UCSD-AML1 (cell line): ENCODE results near the gene UCKL1.
"Not testable (repeated sequence)": the region's sequence is repeated elsewhere in the genome, so short reads cannot be mapped to it uniquely, and the experiment has no call there.

Source experiments
- DNase-seq: peaks from one replicate; lab custom pipeline; 2025; ENCODE audit not compliant: unreplicated experiment; lab: John Stamatoyannopoulos, UW

The UCKL1 gene

GRCh38 chr20:63955827-63956663 is at the start of gene UCKL1:
TSS of gene UCKL1 (minus strand) at chr20:63956416. CDS start at chr20:63956372, 44 bp downstream.
- DNase-seq: peak; percentile 89

- DNase-seq: no peak
Measured at GRCh38 chr20:64005394-64005793, 49.2 kb upstream of the UCKL1 start.

GRCh38 chr20:64003960-64004725 is 47.9 kb upstream of the UCKL1 start:
- no peak for DNase-seq

- no peak for DNase-seq
Measured at GRCh38 chr20:64001607-64002011, 45.4 kb upstream of the UCKL1 start.

GRCh38 chr20:64000906-64001305 is 44.7 kb upstream of the UCKL1 start:
- no peak for DNase-seq

- no peak for DNase-seq
Measured at GRCh38 chr20:63982937-63983336, 26.7 kb upstream of the UCKL1 start.

- peak; percentile 98 for DNase-seq
Measured at GRCh38 chr20:63980806-63981728, 24.9 kb upstream of the UCKL1 start, which contains the start of gene PRPF6. TSS of gene PRPF6 (plus strand) at chr20:63981132. CDS start at chr20:63981246, 114 bp downstream.

- DNase-seq: no peak
Measured at GRCh38 chr20:63980317-63980805, 24.1 kb upstream of the UCKL1 start.

GRCh38 chr20:63979557-63980316 is 23.5 kb upstream of the UCKL1 start, which contains the start of gene SAMD10:
TSS of gene SAMD10 (minus strand) at chr20:63979642. CDS start at chr20:63979467, 175 bp downstream.
- DNase-seq: peak; percentile 68

GRCh38 chr20:63979229-63979556 is 23.0 kb upstream of the UCKL1 start:
- no peak for DNase-seq

GRCh38 chr20:63978319-63979228 is 22.4 kb upstream of the UCKL1 start:
- DNase-seq: peak; percentile 86

GRCh38 chr20:63977739-63978276 is 21.6 kb upstream of the UCKL1 start:
- DNase-seq: peak; percentile 54

GRCh38 chr20:63976980-63977738 is 20.9 kb upstream of the UCKL1 start:
- DNase-seq: no peak

- DNase-seq: not testable (repeated sequence)
Measured at GRCh38 chr20:63976511-63976910, 20.3 kb upstream of the UCKL1 start.

GRCh38 chr20:63974402-63975200 is 18.4 kb upstream of the UCKL1 start:
- DNase-seq: no peak

- DNase-seq: peak; percentile 86
Measured at GRCh38 chr20:63973636-63974401, 17.6 kb upstream of the UCKL1 start.

GRCh38 chr20:63973160-63973479 is 16.9 kb upstream of the UCKL1 start:
- DNase-seq: no peak
